ENCODE measurements around the gene SPTBN4. TPM values are rescaled to one million over a fixed set of nuclear protein-coding genes. Genes with fewer than 3 reads are reported as not detected.
A peak's percentile ranks its signal among the peaks of the same experiment; 100 is the strongest.

SPTBN4 gene
- polyA plus RNA-seq, 1 of the 3 experiments (the other 2 are of a cell fraction), result 3.1 TPM

DNA sequence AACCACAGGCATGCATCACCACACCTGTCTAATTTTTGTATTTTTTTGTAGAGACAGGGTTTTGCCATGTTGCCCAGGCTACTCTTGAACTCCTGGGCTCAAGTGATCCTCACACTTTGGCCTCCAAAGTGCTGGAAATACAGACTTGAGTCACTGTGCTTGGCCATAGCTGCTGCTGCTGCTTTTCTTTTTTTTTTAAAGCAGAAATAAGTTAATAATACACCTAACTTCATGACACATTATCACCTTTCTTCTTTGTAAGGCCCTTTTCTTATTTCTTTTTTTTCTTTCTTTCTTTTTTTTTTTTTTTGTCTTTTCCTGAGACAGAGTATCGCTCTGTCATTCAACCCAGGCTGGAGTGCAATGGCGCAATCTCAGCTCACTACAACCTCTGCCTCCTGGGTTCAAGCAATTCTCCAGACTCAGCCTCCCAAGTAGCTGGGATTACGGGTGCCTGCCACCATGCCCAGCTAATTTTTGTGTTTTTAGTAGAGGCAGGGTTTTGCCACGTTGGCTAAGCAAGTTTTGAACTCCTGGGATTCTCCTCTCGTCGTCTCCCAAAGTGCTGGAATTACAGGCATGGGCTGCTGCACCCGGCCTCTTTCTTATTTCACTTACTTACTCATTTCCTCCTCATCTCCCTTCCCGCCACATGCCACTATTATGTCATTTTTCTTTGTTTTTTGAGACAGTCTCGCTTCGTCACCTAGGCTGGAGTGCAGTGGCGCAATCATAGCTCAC, 118.6 kb downstream of the SPTBN4 start:
- Histone ChIP-seq H4K20me1 (ENCODE audit: insufficient read depth) (no peaks in the 10 kb centered on the region), H3F3A (replicated peaks; ENCODE audit: insufficient read depth) (peaks cover 6% of the 10 kb centered on the region), H3K27me3 (ENCODE audit: insufficient read depth) (no peaks in the 10 kb centered on the region), H3K4me1 (ENCODE audit: control insufficient read depth in 1 of 2, insufficient read depth in 2 of 2, low read depth in 1 of 2, low read length in 1 of 2) (no peaks in the 10 kb centered on the region), H2AFZ (ENCODE audit: low read depth) (no peak overlapping the region), H3K4me3 (ENCODE audit: low read depth in 2 of 2, low read length in 1 of 2) (no peak overlapping the region), H3K4me2 (no peak overlapping the region), H3K9ac (no peak overlapping the region), H3K36me3 (replicated peaks in 1 of 2; ENCODE audit: control insufficient read depth in 1 of 2, insufficient read depth in 2 of 2, low read length in 1 of 2) (peaks cover 0 to 14% of the 10 kb centered on the region in 2 experiments), H3K9me2 (no peaks in the 10 kb centered on the region), H3K9me3 (no peaks in the 10 kb centered on the region), H3K79me2 (ENCODE audit: insufficient read depth) (no peaks in the 10 kb centered on the region), H3K27ac (ENCODE audit: low read depth in 2 of 2, low read length in 1 of 2) (peak overlapping the region in 1 of 2 experiments; percentile 21; a peak in 1 of 4 replicates)
- ChIA-PET CTCF (interaction anchor here (2.2 kb wide), 1 partner anchor 18 kb away, joined by 5 read pairs; no protein-coding TSS in a partner anchor), POLR2A (no interaction called here)
- WGBS (ENCODE audit: low lambda C conversion rate), result 63% methylated on average over 11 of the region's 11 CpGs
- TF ChIP-seq NRF1 (IDR thresholded peaks at IDR 0.05; ENCODE audit: low read depth, low read length), result no peak
- TF ChIP-seq JUND (IDR thresholded peaks at IDR 0.05), result no peak
- no peak for TF ChIP-seq TEAD4 (IDR thresholded peaks at IDR 0.05; ENCODE audit: borderline replicate concordance, insufficient read depth)
- TF ChIP-seq GATA2 (CRISPR knock-in tag; IDR thresholded peaks at IDR 0.05), result no peak
- TF ChIP-seq TAF1 (IDR thresholded peaks at IDR 0.05; ENCODE audit: borderline replicate concordance, low read depth, low read length), result no peak
- no peak for DNase-seq

DNA sequence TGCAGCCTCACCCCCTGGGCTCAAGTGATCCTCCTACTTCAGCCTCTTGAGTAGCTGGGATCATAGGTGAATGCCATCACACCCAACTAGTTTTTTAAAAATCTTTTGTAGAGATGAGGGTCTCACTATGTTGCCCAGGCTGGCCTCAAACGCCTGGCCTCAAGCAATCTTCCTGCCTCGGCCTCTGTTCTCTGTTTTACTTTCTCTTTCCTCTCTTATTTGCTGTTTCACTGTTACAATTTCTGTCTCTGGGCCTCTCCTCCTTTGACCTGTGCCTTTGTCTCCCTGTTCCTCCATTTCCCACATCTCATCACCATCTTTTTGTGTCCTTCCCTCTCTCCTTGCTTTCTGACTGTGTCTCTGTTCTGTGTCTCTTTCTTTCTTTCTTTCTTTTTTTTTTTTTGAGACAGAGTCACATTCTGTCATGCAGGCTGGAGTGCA, 119.2 kb downstream of the SPTBN4 start:
- CTCF ChIA-PET, result interaction anchor here (2.2 kb wide), 1 partner anchor 17 kb away, joined by 5 read pairs; no protein-coding TSS in a partner anchor
- no peaks in the 10 kb centered on the region for H3K4me1 ChIP-seq (ENCODE audit: control insufficient read depth in 1 of 2, insufficient read depth in 2 of 2, low read depth in 1 of 2, low read length in 1 of 2)
- POLR2A ChIA-PET, result no interaction called here
- H3F3A ChIP-seq (replicated peaks; ENCODE audit: insufficient read depth), result peaks cover 6% of the 10 kb centered on the region
- TF ChIP-seq SMC3 (IDR thresholded peaks at IDR 0.05; ENCODE audit: low read depth, low read length) (no peak), EZH2phosphoT487 (IDR thresholded peaks at IDR 0.05; ENCODE audit: borderline replicate concordance, low read depth) (no peak), POLR2AphosphoS5 (IDR thresholded peaks at IDR 0.05; ENCODE audit: low read depth, low read length) (no peak), SIN3A (IDR thresholded peaks at IDR 0.05; ENCODE audit: borderline replicate concordance, low read depth, low read length) (no peak), MEF2A (IDR thresholded peaks at IDR 0.05; ENCODE audit: borderline replicate concordance, low read depth) (no peak), RAD21 (IDR thresholded peaks at IDR 0.05; ENCODE audit: low read length) (no peak), CHD2 (IDR thresholded peaks at IDR 0.05; ENCODE audit: low read length, partially characterized antibody) (no peak)
- TF ChIP-seq, protein P1, sequence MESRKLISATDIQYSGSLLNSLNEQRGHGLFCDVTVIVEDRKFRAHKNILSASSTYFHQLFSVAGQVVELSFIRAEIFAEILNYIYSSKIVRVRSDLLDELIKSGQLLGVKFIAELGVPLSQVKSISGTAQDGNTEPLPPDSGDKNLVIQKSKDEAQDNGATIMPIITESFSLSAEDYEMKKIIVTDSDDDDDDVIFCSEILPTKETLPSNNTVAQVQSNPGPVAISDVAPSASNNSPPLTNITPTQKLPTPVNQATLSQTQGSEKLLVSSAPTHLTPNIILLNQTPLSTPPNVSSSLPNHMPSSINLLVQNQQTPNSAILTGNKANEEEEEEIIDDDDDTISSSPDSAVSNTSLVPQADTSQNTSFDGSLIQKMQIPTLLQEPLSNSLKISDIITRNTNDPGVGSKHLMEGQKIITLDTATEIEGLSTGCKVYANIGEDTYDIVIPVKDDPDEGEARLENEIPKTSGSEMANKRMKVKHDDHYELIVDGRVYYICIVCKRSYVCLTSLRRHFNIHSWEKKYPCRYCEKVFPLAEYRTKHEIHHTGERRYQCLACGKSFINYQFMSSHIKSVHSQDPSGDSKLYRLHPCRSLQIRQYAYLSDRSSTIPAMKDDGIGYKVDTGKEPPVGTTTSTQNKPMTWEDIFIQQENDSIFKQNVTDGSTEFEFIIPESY (IDR thresholded peaks at IDR 0.05; ENCODE audit: borderline replicate concordance, low read depth), result no peak
- TF ChIP-seq, protein P2, sequence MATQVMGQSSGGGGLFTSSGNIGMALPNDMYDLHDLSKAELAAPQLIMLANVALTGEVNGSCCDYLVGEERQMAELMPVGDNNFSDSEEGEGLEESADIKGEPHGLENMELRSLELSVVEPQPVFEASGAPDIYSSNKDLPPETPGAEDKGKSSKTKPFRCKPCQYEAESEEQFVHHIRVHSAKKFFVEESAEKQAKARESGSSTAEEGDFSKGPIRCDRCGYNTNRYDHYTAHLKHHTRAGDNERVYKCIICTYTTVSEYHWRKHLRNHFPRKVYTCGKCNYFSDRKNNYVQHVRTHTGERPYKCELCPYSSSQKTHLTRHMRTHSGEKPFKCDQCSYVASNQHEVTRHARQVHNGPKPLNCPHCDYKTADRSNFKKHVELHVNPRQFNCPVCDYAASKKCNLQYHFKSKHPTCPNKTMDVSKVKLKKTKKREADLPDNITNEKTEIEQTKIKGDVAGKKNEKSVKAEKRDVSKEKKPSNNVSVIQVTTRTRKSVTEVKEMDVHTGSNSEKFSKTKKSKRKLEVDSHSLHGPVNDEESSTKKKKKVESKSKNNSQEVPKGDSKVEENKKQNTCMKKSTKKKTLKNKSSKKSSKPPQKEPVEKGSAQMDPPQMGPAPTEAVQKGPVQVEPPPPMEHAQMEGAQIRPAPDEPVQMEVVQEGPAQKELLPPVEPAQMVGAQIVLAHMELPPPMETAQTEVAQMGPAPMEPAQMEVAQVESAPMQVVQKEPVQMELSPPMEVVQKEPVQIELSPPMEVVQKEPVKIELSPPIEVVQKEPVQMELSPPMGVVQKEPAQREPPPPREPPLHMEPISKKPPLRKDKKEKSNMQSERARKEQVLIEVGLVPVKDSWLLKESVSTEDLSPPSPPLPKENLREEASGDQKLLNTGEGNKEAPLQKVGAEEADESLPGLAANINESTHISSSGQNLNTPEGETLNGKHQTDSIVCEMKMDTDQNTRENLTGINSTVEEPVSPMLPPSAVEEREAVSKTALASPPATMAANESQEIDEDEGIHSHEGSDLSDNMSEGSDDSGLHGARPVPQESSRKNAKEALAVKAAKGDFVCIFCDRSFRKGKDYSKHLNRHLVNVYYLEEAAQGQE (IDR thresholded peaks at IDR 0.05; ENCODE audit: low read depth, low read length), result no peak
- TF ChIP-seq, protein P3, sequence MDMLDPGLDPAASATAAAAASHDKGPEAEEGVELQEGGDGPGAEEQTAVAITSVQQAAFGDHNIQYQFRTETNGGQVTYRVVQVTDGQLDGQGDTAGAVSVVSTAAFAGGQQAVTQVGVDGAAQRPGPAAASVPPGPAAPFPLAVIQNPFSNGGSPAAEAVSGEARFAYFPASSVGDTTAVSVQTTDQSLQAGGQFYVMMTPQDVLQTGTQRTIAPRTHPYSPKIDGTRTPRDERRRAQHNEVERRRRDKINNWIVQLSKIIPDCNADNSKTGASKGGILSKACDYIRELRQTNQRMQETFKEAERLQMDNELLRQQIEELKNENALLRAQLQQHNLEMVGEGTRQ (IDR thresholded peaks at IDR 0.05; ENCODE audit: borderline replicate concordance, low read depth, low read length), result no peak
- TF ChIP-seq, protein P4, sequence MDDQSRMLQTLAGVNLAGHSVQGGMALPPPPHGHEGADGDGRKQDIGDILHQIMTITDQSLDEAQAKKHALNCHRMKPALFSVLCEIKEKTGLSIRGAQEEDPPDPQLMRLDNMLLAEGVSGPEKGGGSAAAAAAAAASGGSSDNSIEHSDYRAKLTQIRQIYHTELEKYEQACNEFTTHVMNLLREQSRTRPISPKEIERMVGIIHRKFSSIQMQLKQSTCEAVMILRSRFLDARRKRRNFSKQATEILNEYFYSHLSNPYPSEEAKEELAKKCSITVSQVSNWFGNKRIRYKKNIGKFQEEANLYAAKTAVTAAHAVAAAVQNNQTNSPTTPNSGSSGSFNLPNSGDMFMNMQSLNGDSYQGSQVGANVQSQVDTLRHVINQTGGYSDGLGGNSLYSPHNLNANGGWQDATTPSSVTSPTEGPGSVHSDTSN (IDR thresholded peaks at IDR 0.05), result no peak
- TF ChIP-seq, protein P5, sequence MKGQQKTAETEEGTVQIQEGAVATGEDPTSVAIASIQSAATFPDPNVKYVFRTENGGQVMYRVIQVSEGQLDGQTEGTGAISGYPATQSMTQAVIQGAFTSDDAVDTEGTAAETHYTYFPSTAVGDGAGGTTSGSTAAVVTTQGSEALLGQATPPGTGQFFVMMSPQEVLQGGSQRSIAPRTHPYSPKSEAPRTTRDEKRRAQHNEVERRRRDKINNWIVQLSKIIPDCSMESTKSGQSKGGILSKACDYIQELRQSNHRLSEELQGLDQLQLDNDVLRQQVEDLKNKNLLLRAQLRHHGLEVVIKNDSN (IDR thresholded peaks at IDR 0.05; ENCODE audit: borderline replicate concordance, low read depth), result no peak
- TF ChIP-seq, protein P6, sequence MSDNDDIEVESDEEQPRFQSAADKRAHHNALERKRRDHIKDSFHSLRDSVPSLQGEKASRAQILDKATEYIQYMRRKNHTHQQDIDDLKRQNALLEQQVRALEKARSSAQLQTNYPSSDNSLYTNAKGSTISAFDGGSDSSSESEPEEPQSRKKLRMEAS (IDR thresholded peaks at IDR 0.05; ENCODE audit: low read depth), result no peak
- H4K20me1 ChIP-seq (ENCODE audit: insufficient read depth), result no peaks in the 10 kb centered on the region
- peaks cover 0 to 14% of the 10 kb centered on the region in 2 experiments for H3K36me3 ChIP-seq (replicated peaks in 1 of 2; ENCODE audit: control insufficient read depth in 1 of 2, insufficient read depth in 2 of 2, low read length in 1 of 2)
- no peaks in the 10 kb centered on the region for H3K27me3 ChIP-seq (ENCODE audit: insufficient read depth)
- no peaks in the 10 kb centered on the region for H3K9me2 ChIP-seq
- H3K9ac ChIP-seq, result no peak overlapping the region
- no peak overlapping the region for H3K4me2 ChIP-seq
- H3K79me2 ChIP-seq (ENCODE audit: insufficient read depth), result no peaks in the 10 kb centered on the region
- H2AFZ ChIP-seq (ENCODE audit: low read depth), result no peak overlapping the region
- 79% methylated on average over 2 of the region's 2 CpGs for WGBS (ENCODE audit: low lambda C conversion rate)
- no peaks in the 10 kb centered on the region for H3K9me3 ChIP-seq
- H3K27ac ChIP-seq (ENCODE audit: low read depth in 2 of 2, low read length in 1 of 2), result no peak overlapping the region
- no peak overlapping the region for H3K4me3 ChIP-seq (ENCODE audit: low read depth in 2 of 2, low read length in 1 of 2)
- no peak for DNase-seq
